HG03139 (cell line): ENCODE measurements around the gene APBA2.

Experiments used
- ATAC-seq: cut with Tn5 transposase; IDR thresholded peaks from one replicate; pipeline ENCODE4 v1.9.1; 2021; ENCODE audit not compliant: unreplicated experiment

Gene APBA2

DNA sequence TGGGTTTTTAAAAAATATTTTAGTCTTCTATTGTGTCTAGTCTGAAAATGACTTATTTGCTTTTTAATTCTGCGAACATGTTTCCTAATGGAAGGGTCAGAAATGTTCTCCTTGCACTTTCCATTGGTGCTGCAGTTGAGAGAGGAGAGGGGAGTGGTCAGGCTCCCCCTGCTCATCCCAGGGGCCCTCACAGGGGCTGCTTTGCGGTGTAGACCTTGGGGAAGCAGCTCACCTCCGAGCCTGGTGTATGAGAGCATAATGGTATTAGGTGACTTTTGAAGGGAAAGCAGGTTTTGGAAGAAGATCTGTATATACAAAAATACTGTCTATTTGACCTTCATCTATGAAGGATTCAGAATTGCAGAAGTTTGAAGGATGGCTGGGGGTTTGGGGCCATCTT is 28.3 kb downstream of the APBA2 start:
- no peak for ATAC-seq

GRCh38 chr15:28914483-28915023 is 28.8 kb downstream of the APBA2 start:
- ATAC-seq = no peak

DNA sequence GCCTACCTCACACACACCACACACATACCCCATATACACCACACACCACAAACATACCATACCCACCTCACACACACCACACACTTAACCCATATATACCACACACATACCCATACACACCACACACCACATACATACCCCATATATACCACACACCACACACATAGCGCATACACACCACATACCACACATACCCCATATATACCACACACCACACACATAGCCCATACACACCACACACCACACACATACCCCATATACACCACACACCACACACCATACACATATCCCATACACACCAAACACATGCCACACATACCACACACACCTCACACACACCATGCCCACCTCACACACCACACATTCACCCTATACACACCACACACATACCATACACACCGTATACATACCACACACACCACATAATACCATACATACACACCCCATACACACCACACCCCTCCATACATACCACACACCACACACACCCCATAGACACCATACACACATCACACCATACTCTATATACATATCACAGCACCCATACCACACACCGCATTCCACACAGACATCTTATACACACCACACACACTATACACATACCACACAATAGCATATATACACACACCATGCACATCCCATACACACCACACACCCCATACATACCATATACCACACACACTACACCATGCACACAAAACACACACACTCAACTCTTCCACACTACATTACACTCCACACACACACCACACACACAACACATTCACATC is 29.5 kb downstream of the APBA2 start:
- ATAC-seq = no peak

DNA sequence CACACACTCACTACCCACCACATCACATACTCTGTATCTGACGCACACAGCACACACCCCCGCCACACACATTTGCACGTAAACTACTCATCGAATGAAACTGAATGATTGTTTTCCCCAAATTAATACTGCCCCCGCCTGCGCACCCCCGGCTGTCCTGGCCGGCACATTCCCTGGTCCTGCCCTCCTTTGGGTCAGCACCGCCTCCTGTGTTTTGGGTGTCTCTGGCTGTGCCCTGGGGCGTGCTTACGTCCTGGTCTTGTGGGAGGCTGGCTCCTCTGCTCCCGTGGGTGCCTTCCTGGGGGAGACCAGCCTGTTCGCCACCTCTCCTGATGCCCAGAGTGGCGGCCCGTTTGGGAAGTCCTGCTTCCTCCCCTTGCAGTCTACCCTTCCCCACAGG is 30.2 kb downstream of the APBA2 start:
- ATAC-seq = no peak

GRCh38 chr15:28917791-28918140 is 32.0 kb downstream of the APBA2 start:
- no peak for ATAC-seq

GRCh38 chr15:28918141-28918983 is 32.6 kb downstream of the APBA2 start:
- no peak for ATAC-seq

DNA sequence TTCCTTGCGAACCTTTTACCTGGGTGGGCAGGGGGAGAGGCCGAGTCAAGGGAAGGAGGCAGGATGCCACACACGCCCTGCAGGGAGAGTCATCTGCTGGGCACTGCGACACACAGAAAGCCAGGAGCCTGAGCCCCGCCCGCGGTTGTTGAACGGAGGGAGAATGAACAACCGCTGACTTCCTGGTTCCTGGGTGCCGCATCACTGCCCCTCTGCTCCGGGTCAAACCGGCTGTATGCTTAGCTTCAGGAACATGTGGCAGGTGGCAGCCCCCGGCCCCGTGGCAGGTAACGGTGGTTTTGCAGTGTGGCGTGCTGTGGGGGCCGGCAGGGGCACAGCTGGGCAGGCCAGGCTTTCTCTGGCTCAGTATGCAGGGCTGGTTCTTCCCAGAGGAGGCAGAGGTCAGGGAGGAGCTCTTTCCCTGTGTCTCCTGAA is 33.4 kb downstream of the APBA2 start:
- no peak for ATAC-seq

GRCh38 chr15:28919679-28920655 is 34.2 kb downstream of the APBA2 start:
- ATAC-seq = no peak

DNA sequence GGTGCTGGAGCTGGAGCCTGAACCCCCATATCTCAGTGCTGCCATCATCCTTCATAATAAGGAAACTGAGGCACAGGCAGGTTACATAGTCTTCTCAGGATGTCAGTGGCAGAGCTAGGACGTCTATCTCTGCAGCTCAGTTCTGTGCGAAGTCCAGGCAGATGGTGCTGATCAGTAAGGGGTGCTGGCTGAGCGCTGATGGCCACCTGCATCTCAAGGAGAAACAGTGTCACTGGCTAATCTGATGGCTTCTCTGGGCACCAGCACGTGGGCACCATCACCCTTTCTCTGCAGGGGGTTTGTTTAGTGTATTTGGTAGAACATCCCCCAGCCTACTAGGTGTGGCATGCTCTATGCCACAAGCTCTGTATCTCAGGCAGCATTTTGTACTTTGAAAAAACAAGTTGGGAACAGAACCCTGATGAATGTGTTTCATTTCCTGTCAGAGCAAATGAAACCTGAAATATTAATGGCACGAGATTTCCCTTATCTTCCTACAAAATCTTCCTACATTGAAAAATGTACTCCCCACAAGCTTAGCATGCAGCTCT is 35.1 kb downstream of the APBA2 start:
- ATAC-seq = no peak

DNA sequence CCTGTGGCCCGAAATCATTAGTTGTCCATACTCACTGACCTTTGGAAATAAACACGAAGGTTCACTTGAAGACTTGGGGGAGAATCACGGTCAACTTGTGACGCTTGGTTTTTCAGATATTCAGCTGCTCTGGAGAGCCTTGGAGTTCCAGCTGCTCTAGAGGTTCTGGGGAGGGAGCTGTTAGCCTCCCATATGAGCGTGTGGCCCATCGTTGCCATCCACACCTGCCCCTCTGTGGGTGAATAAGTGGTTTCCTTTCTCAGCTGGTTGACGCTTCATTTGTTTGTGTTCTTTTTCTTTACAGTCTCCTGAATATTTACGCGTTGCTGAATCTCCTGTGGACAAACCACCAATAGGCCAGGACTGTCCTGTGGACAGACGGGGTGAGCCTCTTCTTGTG is 35.6 kb downstream of the APBA2 start:
- ATAC-seq = no peak

- ATAC-seq = no peak
Observed at GRCh38 chr15:28921919-28922706, 36.3 kb downstream of the APBA2 start.

DNA sequence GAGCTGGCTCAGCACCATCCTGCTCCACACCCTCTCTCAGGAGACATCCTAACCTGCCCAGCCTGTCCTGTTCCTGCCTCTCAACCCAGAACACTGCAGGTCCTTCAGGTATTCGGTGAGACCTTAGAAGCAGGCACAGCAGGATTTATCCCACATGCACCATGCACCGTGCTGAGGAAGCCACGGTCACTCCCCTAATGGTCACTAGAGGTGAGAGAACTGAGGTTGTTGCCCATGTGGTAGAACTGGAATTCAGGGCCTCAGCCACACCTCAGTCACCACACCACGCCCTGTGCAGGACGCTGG is 36.9 kb downstream of the APBA2 start:
- ATAC-seq = no peak

DNA sequence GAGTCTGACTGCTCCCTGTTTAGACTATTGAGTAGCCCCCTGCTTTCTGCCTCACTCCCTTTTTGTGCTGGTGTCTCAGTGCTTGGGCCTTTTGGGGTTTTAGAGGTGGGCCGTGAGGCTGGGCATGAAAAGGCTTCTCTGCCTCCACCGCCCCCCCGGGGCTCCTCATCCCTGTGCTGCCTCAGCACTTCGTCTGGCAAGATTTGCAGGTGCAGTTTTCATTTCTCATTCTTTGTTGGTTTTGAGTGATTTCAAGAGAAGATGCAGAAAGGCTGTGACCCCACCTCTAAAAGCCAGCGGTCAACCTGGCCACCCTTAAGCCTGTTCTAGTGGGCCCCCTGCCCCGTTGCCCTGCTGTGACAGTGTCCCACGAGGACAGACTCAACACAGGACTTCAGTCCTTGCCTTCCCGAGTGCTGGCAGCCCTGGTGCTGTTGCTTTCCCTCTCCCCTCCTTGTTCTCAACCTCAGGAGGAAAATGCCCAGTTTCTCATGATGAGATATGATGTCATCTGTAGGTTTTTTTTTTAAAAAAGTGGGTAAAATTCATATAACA is 38.0 kb downstream of the APBA2 start:
- ATAC-seq = no peak

DNA sequence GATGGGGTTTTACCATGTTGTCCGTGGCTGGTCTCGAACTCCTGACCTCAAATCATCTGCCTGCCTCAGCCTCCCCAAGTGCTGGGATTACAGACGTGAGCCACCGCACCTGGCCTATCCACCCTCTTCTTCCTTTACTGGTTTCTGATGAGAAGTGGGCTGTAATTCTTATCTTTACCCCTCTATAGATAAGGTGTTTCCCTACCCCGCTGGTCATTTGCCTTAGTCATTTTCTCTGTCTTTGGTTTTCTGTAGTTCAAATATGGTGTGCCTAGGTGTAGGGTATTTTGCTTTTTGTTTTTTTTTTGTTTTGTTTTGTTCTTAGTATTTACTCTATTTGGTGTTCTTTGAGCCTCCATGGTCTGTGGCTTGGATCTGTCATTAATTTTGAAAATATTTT is 41.3 kb downstream of the APBA2 start:
- no peak for ATAC-seq

GRCh38 chr15:28929200-28929599 is 43.4 kb downstream of the APBA2 start:
- no peak for ATAC-seq

DNA sequence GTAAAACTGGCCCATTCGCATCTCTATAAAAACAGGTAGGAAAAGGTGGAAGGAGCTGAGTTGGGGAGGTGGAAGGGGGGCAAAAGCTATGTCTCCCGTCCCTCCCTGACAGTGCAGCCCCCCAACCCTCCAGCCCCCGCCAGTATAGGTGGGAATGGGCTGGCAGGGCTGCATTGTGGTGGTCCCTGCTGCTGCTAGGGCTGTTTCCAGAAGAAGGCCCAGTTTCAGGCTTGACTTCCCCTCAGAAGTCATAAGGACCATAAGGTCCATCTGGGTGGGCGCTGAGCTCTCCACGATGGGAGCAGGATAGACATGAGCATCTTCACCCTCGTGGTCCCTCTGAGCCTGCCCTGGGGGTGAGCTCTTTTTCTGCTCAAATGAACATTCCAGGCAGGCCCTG is 44.2 kb downstream of the APBA2 start:
- ATAC-seq = no peak

GRCh38 chr15:28930476-28931291 is 44.9 kb downstream of the APBA2 start:
- ATAC-seq = no peak

DNA sequence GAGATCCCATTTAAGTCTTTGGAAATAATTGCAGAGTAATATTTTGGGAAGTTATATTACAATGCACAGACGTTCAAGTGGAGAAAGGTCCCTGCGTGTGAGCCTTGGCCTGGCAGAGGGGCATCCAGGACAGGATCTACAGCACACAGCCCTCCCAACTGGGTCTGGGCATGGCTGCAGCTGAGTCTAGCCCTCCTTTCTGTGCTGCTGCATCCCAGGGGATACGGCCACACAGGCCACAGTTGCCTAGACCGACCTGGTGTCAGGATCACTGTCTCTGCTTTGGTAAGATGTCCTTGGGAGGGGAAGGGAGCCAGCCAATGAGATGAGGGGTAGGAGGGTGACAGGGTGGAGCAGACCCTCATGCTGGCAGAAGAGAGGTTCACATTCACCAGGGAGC is 46.1 kb downstream of the APBA2 start:
- no peak for ATAC-seq

- ATAC-seq = no peak
Observed at GRCh38 chr15:28932361-28932760, 46.6 kb downstream of the APBA2 start.
